AML-193 (cell line): Measurements from ENCODE around the gene MEGF8.

ENCODE experiments used
- DNase-seq, 2 experiments: peaks; one replicate each; lab custom pipeline; 2025; lab: John Stamatoyannopoulos, UW

The MEGF8 gene

GRCh38 chr19:42353341-42354015 is 28.0 kb downstream of the MEGF8 start:
- DNase-seq, result no peak

- DNase-seq, result no peak
Observed at GRCh38 chr19:42355896-42356295, 30.5 kb downstream of the MEGF8 start.

GRCh38 chr19:42356686-42357085 is 31.3 kb downstream of the MEGF8 start:
- DNase-seq, result no peak

GRCh38 chr19:42357290-42357689 is 31.9 kb downstream of the MEGF8 start:
- DNase-seq, result no peak

GRCh38 chr19:42360787-42361544 is 35.5 kb downstream of the MEGF8 start:
- DNase-seq, result no peak

GRCh38 chr19:42361545-42361910 is 36.1 kb downstream of the MEGF8 start:
- DNase-seq, result no peak

- no peak for DNase-seq
Observed at GRCh38 chr19:42362342-42362741, 36.9 kb downstream of the MEGF8 start.

GRCh38 chr19:42362891-42363440 is 37.5 kb downstream of the MEGF8 start:
- no peak for DNase-seq

GRCh38 chr19:42363614-42364346 is 38.3 kb downstream of the MEGF8 start:
- DNase-seq, result no peak

GRCh38 chr19:42366673-42367072 is 41.2 kb downstream of the MEGF8 start:
- DNase-seq, result no peak

GRCh38 chr19:42367929-42368328 is 42.5 kb downstream of the MEGF8 start:
- no peak for DNase-seq

- DNase-seq, result no peak
Observed at GRCh38 chr19:42368360-42368759, 42.9 kb downstream of the MEGF8 start.

- no peak for DNase-seq
Observed at GRCh38 chr19:42368765-42369164, 43.3 kb downstream of the MEGF8 start.

GRCh38 chr19:42369433-42370067 is 44.1 kb downstream of the MEGF8 start:
- DNase-seq, result no peak

- DNase-seq, result no peak
Observed at GRCh38 chr19:42370068-42370520, 44.7 kb downstream of the MEGF8 start.

- no peak for DNase-seq
Observed at GRCh38 chr19:42370626-42371175, 45.3 kb downstream of the MEGF8 start.

GRCh38 chr19:42374826-42375376 is 49.5 kb downstream of the MEGF8 start:
- no peak for DNase-seq

- no peak for DNase-seq
Observed at GRCh38 chr19:42375415-42376176, 50.2 kb downstream of the MEGF8 start.

- no peak for DNase-seq
Observed at GRCh38 chr19:42376177-42376555, 50.7 kb downstream of the MEGF8 start.
